OCI-LY7 (cell line): ENCODE measurements around the gene ACOT11. TPM values are rescaled to one million over a fixed set of nuclear protein-coding genes. Genes with fewer than 3 reads are reported as not detected.
"Not testable (repeated sequence)": the region's sequence is repeated elsewhere in the genome, so short reads cannot be mapped to it uniquely, and the experiment has no call there.

ENCODE experiments used
- BruUV-seq: library from RNA; stranded (reverse); fragments of 400-500 nt; replicated peaks from 2 replicates; lab custom pipeline; 2021; lab: Mats Ljungman, UMichigan
- CTCF ChIA-PET: fragments of 300-600 bp; sonication (Branson Sonifier 250); formaldehyde crosslinking; loops from one replicate; lab custom pipeline; 2022; ENCODE audit warnings: antibody characterized with exemption; ENCODE audit not compliant: unreplicated experiment; lab: Charles Lee
- POLR2A ChIA-PET: fragments of 300-600 bp; sonication (Branson Sonifier 250); formaldehyde crosslinking; loops from one replicate; lab custom pipeline; 2022; ENCODE audit warnings: antibody characterized with exemption; lab: Charles Lee
- DNase-seq: peaks from one replicate; pipeline ENCODE4 v3.0.0-alpha.2; 2015; ENCODE audit warnings: low spot score
- H2AFZ ChIP-seq: fragments of 200-600 bp; sonication (generic), shearing (Covaris generic); 2 replicates; pipeline ENCODE4 v1.6.1; 2014; ENCODE audit warnings: mild to moderate bottlenecking, antibody characterized with exemption, low read length, moderate library complexity
- H3K27ac ChIP-seq: fragments of 200-600 bp; sonication (generic); 2 replicates; pipeline ENCODE4 v1.5.1; 2014; ENCODE audit warnings: mixed run types, low read depth, mild to moderate bottlenecking, moderate library complexity, low read length, inconsistent platforms; ENCODE audit not compliant: poor library complexity, severe bottlenecking
- H3K36me3 ChIP-seq: fragments of 200-600 bp; sonication (generic); 2 replicates; pipeline ENCODE4 v1.6.1; 2014; ENCODE audit warnings: mild to moderate bottlenecking, antibody characterized with exemption, low read length, moderate library complexity, mixed read lengths; ENCODE audit not compliant: insufficient read depth
- H3K4me1 ChIP-seq: fragments of 200-600 bp; sonication (generic); 2 replicates; pipeline ENCODE4 v1.5.1; 2014; ENCODE audit warnings: mild to moderate bottlenecking, low read length; ENCODE audit not compliant: insufficient read depth, poor library complexity, severe bottlenecking
- H3K4me2 ChIP-seq: fragments of 200-600 bp; sonication (generic); 2 replicates; pipeline ENCODE4 v1.6.1; 2014; ENCODE audit warnings: mild to moderate bottlenecking, low read length
- H3K4me3 ChIP-seq: fragments of 200-600 bp; sonication (generic); 2 replicates; pipeline ENCODE4 v1.5.1; 2014; ENCODE audit warnings: mild to moderate bottlenecking, low read depth, low read length; ENCODE audit not compliant: poor library complexity, severe bottlenecking
- H3K79me2 ChIP-seq: fragments of 200-600 bp; sonication (generic); 2 replicates; pipeline ENCODE4 v1.6.1; 2016; ENCODE audit warnings: low read depth, mild to moderate bottlenecking, low read length, moderate library complexity, mixed read lengths; ENCODE audit not compliant: insufficient read depth
- H3K9me2 ChIP-seq: fragments of 200-600 bp; sonication (generic); 2 replicates; pipeline ENCODE4 v1.6.1; 2016; ENCODE audit warnings: mild to moderate bottlenecking, low read length, mixed read lengths; ENCODE audit not compliant: insufficient read depth
- H3K9me3 ChIP-seq: fragments of 200-600 bp; sonication (generic); 2 replicates; pipeline ENCODE4 v1.6.1; 2014; ENCODE audit warnings: mild to moderate bottlenecking, mixed run types, low read length, mixed read lengths
- H4K20me1 ChIP-seq: fragments of 200-600 bp; sonication (generic); 2 replicates; pipeline ENCODE4 v1.6.1; 2014; ENCODE audit warnings: mild to moderate bottlenecking, antibody characterized with exemption, low read length, moderate library complexity, mixed read lengths; ENCODE audit not compliant: insufficient read depth
- EZH2phosphoT487 ChIP-seq: fragments of 200-600 bp; sonication (generic); IDR thresholded peaks from 2 replicates; pipeline ENCODE4 v1.6.1; 2018; ENCODE audit warnings: low read depth, borderline replicate concordance, mild to moderate bottlenecking, mixed run types, antibody characterized with exemption, low read length, moderate library complexity, mixed read lengths
- intact Hi-C: fragments of 100-400 bp; cut with micrococcal nuclease; formaldehyde crosslinking; loops from one replicate; pipeline ENCODE4 v1.10.0; 2022; ENCODE audit not compliant: unreplicated experiment
- total RNA-seq, 2 experiments: library from RNA; depleted of rRNA in 1 of 2; stranded (reverse); fragments of >200 nt in 1 of 2; shearing (Covaris generic) in 1 of 2; gene quantifications; 2 replicates each; pipeline ENCODE4 v1.2.3, GENCODE V29; 2014 to 2022
- TF ChIP-seq, protein P1 (sequence below): fragments of 200-600 bp; sonication (generic); conservative IDR thresholded peaks from 2 replicates; pipeline ENCODE4 v1.5.1; 2014; ENCODE audit warnings: mild to moderate bottlenecking, antibody characterized with exemption, low read length, moderate library complexity, mixed read lengths

Gene ACOT11
- total RNA-seq, 2 experiments from 2014 or later, result not detected

DNA sequence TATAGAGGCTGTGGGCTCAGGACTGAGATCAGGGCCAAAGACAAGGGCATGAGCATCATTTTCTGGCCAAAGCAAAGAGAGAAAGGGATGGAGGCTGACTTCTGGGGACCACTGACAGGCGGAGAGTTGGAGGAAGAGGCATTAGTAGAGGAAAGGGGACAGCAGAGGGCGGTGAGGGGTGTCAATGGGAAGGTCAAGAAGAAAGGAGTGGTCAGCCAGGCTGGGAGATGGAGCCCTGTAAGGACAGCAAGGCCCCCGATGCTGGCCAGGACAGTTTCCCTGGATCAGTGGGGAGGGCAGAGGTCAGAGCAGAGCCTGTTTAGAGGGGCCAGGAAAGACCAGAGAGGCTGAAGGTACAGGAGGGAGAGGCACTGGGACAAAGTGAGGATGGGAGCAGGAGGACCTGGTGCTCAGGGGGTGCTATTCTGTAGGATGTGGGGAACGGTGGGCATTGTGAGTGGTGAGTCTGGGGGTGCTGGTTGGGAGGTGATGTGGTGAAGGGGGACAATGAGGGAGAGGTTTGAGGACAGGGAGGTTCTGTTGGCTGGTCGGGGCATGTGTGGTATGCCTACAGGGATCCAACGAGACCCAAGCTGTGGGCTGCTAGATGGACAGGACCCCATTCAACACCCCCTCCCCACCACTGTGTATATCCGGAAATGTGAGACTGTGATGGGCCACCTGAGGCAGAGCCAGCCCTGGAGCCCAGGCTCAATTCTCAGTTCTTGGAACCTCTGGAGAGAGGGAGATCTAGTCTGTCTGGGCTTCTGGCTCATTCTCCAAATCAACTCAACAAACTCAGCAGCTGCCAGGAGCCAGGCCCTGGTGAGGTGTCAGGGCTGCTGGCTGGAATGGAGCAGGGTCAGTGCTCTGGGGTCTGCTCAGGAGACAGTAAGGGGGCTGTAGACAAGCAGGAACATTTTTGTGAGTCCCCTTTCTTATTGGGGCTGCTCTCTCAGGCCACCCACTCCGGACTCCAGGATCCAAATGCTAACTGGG lies 76.7 kb downstream of the ACOT11 start:
- TF ChIP-seq, protein P1, sequence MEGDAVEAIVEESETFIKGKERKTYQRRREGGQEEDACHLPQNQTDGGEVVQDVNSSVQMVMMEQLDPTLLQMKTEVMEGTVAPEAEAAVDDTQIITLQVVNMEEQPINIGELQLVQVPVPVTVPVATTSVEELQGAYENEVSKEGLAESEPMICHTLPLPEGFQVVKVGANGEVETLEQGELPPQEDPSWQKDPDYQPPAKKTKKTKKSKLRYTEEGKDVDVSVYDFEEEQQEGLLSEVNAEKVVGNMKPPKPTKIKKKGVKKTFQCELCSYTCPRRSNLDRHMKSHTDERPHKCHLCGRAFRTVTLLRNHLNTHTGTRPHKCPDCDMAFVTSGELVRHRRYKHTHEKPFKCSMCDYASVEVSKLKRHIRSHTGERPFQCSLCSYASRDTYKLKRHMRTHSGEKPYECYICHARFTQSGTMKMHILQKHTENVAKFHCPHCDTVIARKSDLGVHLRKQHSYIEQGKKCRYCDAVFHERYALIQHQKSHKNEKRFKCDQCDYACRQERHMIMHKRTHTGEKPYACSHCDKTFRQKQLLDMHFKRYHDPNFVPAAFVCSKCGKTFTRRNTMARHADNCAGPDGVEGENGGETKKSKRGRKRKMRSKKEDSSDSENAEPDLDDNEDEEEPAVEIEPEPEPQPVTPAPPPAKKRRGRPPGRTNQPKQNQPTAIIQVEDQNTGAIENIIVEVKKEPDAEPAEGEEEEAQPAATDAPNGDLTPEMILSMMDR, result no peak
- TF ChIP-seq EZH2phosphoT487, result no peak
- Histone ChIP-seq H3K9me3 (no peaks in the 10 kb centered on the region), H3K36me3 (no peaks in the 10 kb centered on the region), H3K27ac (no peak overlapping the region), H3K9me2 (no peaks in the 10 kb centered on the region), H3K4me2 (no peak overlapping the region), H3K4me3 (no peak overlapping the region), H4K20me1 (no peaks in the 10 kb centered on the region), H3K79me2 (no peaks in the 10 kb centered on the region), H2AFZ (no peak overlapping the region), H3K4me1 (no peaks in the 10 kb centered on the region)
- ChIA-PET POLR2A (no interaction called here), CTCF (no interaction called here)
- no peak for DNase-seq
- no TSS peak for BruUV-seq
- intact Hi-C loops, result no loop called here

DNA sequence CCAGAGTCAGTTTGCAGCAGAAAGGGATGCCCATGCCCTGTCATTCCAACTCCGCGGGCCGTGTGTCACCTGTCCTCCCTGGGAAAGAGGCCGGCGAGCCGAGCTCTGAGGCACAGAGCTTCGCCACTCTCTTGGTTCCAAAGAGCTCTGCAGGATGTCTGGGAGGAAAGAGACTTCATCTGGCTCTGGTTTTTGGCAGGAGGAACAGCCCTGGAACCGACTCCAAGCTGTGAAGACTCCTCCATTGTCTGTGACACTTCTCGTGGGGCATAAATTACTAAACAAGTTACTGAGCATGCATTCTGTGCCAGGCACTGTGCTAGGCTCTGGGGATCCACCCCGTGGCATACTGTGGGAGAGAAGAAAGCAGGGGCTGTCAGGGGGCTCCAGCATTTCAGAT lies 79.2 kb downstream of the ACOT11 start:
- ChIA-PET POLR2A (no interaction called here), CTCF (no interaction called here)
- Histone ChIP-seq H3K9me2 (no peaks in the 10 kb centered on the region), H3K9me3 (no peaks in the 10 kb centered on the region), H3K79me2 (no peaks in the 10 kb centered on the region), H2AFZ (no peak overlapping the region), H3K4me3 (no peak overlapping the region), H3K36me3 (no peaks in the 10 kb centered on the region), H3K4me1 (no peaks in the 10 kb centered on the region), H3K27ac (no peak overlapping the region), H3K4me2 (no peak overlapping the region), H4K20me1 (no peaks in the 10 kb centered on the region)
- DNase-seq, result no peak
- TF ChIP-seq EZH2phosphoT487, result no peak
- no TSS peak for BruUV-seq
- intact Hi-C loops, result no loop called here

DNA sequence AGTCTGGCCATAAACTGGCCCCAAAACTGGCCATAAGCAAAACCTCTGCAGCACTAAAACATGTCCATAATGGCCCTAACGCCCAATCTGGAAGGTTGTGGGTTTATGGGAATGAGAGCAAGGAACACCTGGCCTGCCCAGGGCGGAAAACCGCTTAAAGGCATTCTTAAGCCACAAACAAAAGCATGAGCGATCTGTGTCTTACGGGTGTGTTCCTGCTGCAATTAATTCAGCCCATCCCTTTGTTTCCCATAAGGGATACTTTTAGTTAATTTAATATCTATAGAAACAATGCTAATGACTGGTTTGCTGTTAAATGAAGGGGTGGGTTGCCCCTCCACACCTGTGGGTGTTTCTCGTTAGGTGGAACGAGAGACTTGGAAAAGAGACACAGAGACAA lies 87.8 kb downstream of the ACOT11 start:
- H4K20me1 ChIP-seq, H2AFZ ChIP-seq, H3K4me2 ChIP-seq, POLR2A ChIA-PET, BruUV-seq, H3K9me2 ChIP-seq, intact Hi-C loops, H3K4me1 ChIP-seq, H3K36me3 ChIP-seq, H3K9me3 ChIP-seq, H3K79me2 ChIP-seq, H3K4me3 ChIP-seq, CTCF ChIA-PET, DNase-seq, H3K27ac ChIP-seq: not testable (repeated sequence)

DNA sequence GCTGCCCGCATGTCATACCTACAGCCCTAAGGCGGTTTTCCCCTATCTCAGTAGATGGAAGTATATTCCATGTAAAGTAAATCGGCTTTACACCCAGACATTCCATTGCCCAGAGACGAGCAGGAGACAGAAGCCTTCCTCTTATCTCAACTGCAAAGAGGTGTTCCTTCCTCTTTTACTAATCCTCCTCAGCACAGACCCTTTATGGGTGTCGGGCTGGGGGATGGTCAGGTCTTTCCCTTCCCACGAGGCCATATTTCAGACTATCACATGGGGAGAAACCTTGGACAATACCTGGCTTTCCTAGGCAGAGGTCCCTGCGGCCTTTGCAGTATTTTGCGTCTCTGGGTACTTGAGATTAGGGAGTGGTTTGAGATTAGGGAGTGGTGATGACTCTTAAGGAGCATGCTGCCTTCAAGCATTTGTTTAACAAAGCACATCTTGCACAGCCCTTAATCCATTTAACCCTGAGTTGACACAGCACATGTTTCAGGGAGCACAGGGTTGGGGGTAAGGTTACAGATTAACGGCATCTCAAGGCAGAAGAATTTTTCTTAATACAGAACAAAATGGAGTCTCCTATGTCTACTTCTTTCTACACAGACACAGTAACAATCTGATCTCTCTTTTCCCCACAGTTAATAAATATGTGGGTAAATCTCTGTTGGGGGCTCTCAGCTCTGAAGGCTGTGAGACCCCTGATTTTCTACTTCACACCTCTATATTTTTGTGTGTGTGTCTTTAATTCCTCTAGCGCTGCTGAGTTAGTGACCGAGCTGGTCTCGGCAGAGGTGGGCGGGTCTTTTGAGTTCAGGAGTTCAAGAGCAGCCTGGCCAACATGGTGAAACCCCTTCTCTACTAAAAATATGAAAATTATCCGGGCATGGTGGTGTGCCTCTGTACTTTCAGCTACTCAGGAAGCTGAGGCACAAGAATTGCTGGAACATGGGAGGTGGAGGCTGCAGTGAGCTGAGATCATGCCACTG lies 88.7 kb downstream of the ACOT11 start:
- CTCF ChIA-PET, H2AFZ ChIP-seq, H3K4me3 ChIP-seq, BruUV-seq, intact Hi-C loops, H3K9me3 ChIP-seq, POLR2A ChIA-PET, H3K79me2 ChIP-seq, H3K4me2 ChIP-seq, H3K9me2 ChIP-seq, H4K20me1 ChIP-seq, H3K27ac ChIP-seq, DNase-seq, H3K36me3 ChIP-seq, H3K4me1 ChIP-seq: not testable (repeated sequence)
